Uterus (tissue), 4 donors: ENCODE results near the gene EVA1A. TPM values are rescaled to one million over a fixed set of nuclear protein-coding genes. Genes with fewer than 3 reads are reported as not detected.

ENCODE experiments used
- DNase-seq, 2 donors: peaks; one replicate each; pipeline ENCODE4 v3.0.0-alpha.2; 2019 to 2020
- H3K27ac ChIP-seq, 2 donors: fragments of 200-600 bp; sonication (generic); 1 replicate in 1 of 2; 2 replicates in 1 of 2; pipeline ENCODE4 v1.5.1; 2016 to 2018
- H3K27me3 ChIP-seq, 2 donors: fragments of 200-600 bp; sonication (generic); one replicate each; pipeline ENCODE4 v1.5.1; 2018 to 2019; ENCODE audit warnings: control low read depth in 1 of 2
- H3K36me3 ChIP-seq, 2 donors: fragments of 200-600 bp; sonication (generic); one replicate each; pipeline ENCODE4 v1.5.1; 2019; ENCODE audit warnings: control low read depth in 1 of 2
- H3K4me1 ChIP-seq, 2 donors: fragments of 200-600 bp; sonication (generic); one replicate each; pipeline ENCODE4 v1.5.1; 2018 to 2019; ENCODE audit warnings: control low read depth in 1 of 2
- H3K4me3 ChIP-seq, 2 donors: fragments of 200-600 bp; sonication (generic); 1 replicate in 1 of 2; 2 replicates in 1 of 2; pipeline ENCODE4 v1.5.1; 2018 to 2019; ENCODE audit warnings: mild to moderate bottlenecking in 1 of 2
- H3K9me3 ChIP-seq, 2 donors: fragments of 200-600 bp; sonication (generic); one replicate each; pipeline ENCODE4 v1.5.1; 2019; ENCODE audit warnings: control low read depth in 1 of 2
- POLR2A ChIP-seq, 2 donors: fragments of 450-650 bp; IDR thresholded peaks; one replicate each; pipeline ENCODE4 v1.6.1; 2016; ENCODE audit warnings: antibody characterized with exemption in 2 of 2, mild to moderate bottlenecking in 1 of 2, moderate library complexity in 1 of 2
- intact Hi-C: fragments of 100-400 bp; cut with DNase I; formaldehyde crosslinking; loops from one replicate; pipeline ENCODE4 v1.15.1; 2023; ENCODE audit warnings: low total_unique reads
- total RNA-seq, 4 donors: library from RNA; depleted of rRNA in 3 of 4; stranded (reverse); fragments of >200 nt in 3 of 4; gene quantifications; one replicate each; pipeline versions ENCODE4 v1.1.0 to v1.2.4, GENCODE V29; 2014 to 2023
- TF ChIP-seq, protein P1 (sequence below), 4 experiments: fragments of 200-600 bp in 2 of 4; fragments of 450-650 bp in 2 of 4; sonication (generic) in 2 of 4; IDR thresholded peaks; one replicate each; pipeline ENCODE4 v1.5.1; 2016 to 2019; ENCODE audit warnings: antibody characterized with exemption in 4 of 4, mild to moderate bottlenecking in 2 of 4, moderate library complexity in 1 of 4
- donor health status: DM: yes; HTN: yes; CAD: no.

The EVA1A gene
- total RNA-seq, 4 donors from 2014 or later = 1.2 to 22.1 (median 2.3) TPM; not detected in 1

DNA sequence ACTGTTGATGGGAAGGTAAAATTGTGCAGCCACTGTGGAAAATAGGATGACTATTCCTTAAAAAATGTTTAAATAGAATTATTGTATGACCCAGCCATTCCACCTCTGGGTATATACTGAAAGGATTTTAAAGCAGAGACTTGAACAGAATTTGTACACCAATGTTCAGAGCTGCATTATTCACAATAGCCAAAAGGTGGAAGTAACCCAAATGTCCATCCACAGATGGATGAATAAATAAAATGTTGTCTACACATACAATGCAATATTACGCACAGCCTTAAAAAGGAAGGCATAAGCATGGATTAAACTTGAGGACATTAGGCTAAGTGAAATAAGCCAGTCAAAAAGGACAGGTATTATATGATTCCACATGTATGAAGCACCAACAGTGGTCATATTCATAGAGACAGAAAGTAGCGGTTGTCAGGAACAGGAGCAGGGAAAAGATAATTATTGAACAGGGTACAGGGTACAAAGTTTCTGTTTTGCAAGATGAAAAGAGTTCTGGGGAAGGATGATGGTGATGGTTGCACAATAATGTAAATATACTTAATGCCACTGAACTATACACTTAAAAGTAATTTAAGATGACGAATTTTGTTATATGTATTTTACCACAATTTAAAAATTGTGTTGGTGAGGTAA is 39.4 kb downstream of the EVA1A start:
- intact Hi-C loops = no loop called here
- H3K9me3 ChIP-seq = no peaks in the 10 kb centered on the region
- DNase-seq = no peak

DNA sequence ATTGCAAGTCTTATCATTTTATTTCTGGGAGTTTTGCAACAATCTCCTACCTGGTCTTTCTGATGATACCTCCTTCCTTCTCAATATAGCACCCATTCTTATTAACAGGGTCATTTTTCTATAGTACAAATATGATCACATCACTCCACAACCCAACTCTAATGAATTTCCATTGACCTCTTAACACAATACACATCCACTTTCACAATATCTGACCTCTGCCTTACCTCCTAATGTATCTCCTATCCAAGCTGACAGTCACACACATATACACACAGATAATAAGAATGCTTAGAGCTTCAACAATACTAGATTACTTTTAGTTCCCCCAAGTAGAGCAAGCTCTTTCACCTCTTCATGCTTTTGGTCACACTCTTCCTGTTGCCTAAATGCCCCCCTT is 40.9 kb downstream of the EVA1A start:
- no peak for TF ChIP-seq POLR2A (IDR thresholded peaks at IDR 0.05)
- TF ChIP-seq, protein P1, sequence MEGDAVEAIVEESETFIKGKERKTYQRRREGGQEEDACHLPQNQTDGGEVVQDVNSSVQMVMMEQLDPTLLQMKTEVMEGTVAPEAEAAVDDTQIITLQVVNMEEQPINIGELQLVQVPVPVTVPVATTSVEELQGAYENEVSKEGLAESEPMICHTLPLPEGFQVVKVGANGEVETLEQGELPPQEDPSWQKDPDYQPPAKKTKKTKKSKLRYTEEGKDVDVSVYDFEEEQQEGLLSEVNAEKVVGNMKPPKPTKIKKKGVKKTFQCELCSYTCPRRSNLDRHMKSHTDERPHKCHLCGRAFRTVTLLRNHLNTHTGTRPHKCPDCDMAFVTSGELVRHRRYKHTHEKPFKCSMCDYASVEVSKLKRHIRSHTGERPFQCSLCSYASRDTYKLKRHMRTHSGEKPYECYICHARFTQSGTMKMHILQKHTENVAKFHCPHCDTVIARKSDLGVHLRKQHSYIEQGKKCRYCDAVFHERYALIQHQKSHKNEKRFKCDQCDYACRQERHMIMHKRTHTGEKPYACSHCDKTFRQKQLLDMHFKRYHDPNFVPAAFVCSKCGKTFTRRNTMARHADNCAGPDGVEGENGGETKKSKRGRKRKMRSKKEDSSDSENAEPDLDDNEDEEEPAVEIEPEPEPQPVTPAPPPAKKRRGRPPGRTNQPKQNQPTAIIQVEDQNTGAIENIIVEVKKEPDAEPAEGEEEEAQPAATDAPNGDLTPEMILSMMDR (IDR thresholded peaks at IDR 0.05) = no peak
- Histone ChIP-seq H3K27ac (no peak overlapping the region), H3K9me3 (no peaks in the 10 kb centered on the region), H3K4me3 (no peak overlapping the region), H3K27me3 (no peaks in the 10 kb centered on the region), H3K36me3 (no peaks in the 10 kb centered on the region), H3K4me1 (no peaks in the 10 kb centered on the region)
- DNase-seq = no peak
- intact Hi-C loops = no loop called here

More for the DNA sequence above, 39.4 kb downstream of the EVA1A start:
- Histone ChIP-seq H3K4me1 (no peaks in the 10 kb centered on the region), H3K4me3 (no peak overlapping the region), H3K27me3 (no peaks in the 10 kb centered on the region), H3K36me3 (no peaks in the 10 kb centered on the region), H3K27ac (no peak overlapping the region)
- no peak for TF ChIP-seq POLR2A (IDR thresholded peaks at IDR 0.05)
- TF ChIP-seq, protein P1 (IDR thresholded peaks at IDR 0.05) = no peak

DNA sequence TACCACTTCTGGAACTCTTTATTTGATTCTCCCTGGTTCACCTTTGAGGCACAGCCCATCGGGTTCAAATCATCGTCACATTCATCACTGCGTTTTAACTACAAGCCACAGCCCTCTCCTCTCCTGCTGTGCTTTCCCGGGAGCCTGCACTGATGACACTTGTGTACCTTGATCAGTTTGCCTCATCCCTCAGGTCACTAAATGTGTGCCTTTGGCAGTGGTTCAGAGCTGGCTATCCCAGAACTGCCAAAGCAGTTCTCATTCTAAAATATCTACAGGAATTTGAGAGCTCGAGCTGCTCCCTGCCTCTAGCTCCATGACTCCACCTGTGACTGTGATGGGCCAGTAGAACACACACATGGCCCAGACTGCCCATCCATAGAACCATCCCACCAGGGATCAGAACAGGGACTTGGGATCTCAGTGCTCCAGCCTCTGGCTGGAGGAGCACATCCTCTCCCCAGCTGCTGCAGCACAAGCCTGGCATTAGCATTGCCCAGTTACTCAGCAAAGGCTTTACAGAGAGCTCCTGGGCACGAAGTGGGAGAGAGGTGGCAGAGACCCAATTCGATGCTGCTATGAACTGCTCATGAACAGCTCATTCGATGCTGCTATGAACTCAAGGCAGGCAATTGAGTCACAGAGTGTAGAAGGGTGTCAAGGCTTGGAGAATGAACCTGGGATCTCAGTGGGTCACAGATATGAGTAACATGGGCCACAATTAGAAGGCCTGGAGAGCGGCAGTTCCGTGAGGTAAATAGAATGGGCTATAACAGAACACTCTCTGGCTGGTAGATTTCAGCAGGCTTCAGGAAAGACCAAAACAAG is 41.9 kb downstream of the EVA1A start:
- Histone ChIP-seq H3K4me1 (no peaks in the 10 kb centered on the region), H3K9me3 (no peaks in the 10 kb centered on the region), H3K36me3 (no peaks in the 10 kb centered on the region), H3K27ac (no peak overlapping the region), H3K27me3 (no peaks in the 10 kb centered on the region), H3K4me3 (no peak overlapping the region)
- TF ChIP-seq, protein P1 (IDR thresholded peaks at IDR 0.05) = no peak
- no peak for TF ChIP-seq POLR2A (IDR thresholded peaks at IDR 0.05)
- intact Hi-C loops = no loop called here
- no peak for DNase-seq

DNA sequence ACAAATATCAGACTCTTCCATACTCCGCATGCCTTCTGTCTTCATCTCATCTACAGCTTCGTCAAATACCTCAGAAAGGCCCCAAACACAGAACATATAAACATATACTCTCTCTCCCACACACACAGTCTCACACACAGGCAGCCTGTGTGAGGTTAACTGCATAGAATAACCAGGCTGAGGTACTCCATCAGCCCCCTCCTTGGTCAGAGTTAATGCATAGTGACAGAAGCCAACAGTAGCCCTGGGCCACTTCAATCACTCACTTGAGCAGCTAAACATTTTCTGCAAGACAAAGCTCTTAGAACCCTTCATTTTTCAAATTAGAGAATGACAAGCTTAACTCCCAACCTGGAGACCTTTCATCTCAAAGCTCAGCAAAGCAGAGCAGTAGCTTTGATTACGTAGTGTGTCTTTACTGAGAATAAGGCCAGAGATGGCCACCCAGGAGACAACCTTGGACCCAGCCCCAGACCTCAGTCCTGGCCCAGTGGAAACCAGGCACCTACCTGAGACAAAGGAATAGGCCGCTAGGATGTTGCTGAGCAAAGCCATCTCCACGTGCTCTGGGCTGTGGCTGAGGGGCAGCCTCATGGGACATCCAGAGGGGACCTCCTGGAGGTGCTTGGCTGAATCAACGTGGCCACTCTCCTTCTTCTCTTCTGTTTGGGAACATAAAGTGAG is 43.0 kb downstream of the EVA1A start:
- no peaks in the 10 kb centered on the region for H3K27me3 ChIP-seq
- no peak for DNase-seq
- H3K4me1 ChIP-seq = no peaks in the 10 kb centered on the region
- no peaks in the 10 kb centered on the region for H3K9me3 ChIP-seq
- no peak for TF ChIP-seq POLR2A (IDR thresholded peaks at IDR 0.05)
- TF ChIP-seq, protein P1 (IDR thresholded peaks at IDR 0.05) = no peak
- no peak overlapping the region for H3K27ac ChIP-seq
- H3K4me3 ChIP-seq = no peak overlapping the region
- intact Hi-C loops = no loop called here
- H3K36me3 ChIP-seq = no peaks in the 10 kb centered on the region
